Measurements from ENCODE around the gene CHRM5. TPM values are rescaled to one million over a fixed set of nuclear protein-coding genes. Genes with fewer than 3 reads are reported as not detected.

Gene CHRM5
- total and polyA plus RNA-seq, 9 of the 15 experiments (the other 6 are each of a cell fraction or from before 2014, with no cell fraction given), result not detected

DNA sequence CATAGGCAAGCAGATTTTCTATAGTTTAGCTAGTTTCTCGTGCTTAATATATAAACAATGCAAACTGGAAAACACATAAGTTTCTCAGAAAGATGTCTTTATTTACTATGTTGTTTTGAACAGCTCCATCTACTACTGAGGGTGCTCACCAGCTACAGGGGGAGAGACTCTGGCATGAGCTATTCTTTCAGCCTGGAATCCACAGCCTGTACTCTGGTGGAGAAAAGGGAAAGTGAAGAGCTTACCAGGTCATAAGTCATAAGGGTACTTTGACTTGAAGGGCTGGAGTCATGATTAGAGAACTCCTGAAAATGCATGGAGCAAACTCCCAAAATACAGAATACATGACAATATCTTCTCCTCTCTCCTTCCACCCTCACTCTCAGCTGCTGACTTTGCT lies 75.1 kb downstream of the CHRM5 start (continued):
- TF ChIP-seq, protein P1, sequence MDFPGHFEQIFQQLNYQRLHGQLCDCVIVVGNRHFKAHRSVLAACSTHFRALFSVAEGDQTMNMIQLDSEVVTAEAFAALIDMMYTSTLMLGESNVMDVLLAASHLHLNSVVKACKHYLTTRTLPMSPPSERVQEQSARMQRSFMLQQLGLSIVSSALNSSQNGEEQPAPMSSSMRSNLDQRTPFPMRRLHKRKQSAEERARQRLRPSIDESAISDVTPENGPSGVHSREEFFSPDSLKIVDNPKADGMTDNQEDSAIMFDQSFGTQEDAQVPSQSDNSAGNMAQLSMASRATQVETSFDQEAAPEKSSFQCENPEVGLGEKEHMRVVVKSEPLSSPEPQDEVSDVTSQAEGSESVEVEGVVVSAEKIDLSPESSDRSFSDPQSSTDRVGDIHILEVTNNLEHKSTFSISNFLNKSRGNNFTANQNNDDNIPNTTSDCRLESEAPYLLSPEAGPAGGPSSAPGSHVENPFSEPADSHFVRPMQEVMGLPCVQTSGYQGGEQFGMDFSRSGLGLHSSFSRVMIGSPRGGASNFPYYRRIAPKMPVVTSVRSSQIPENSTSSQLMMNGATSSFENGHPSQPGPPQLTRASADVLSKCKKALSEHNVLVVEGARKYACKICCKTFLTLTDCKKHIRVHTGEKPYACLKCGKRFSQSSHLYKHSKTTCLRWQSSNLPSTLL (IDR thresholded peaks at IDR 0.05), result no peak
- TF ChIP-seq JUNB (CRISPR knock-in tag; conservative IDR thresholded peaks at IDR 0.05) (no peak), HSF4 (CRISPR knock-in tag; IDR thresholded peaks at IDR 0.05; ENCODE audit: borderline replicate concordance) (no peak)
- TF ChIP-seq, protein P2, sequence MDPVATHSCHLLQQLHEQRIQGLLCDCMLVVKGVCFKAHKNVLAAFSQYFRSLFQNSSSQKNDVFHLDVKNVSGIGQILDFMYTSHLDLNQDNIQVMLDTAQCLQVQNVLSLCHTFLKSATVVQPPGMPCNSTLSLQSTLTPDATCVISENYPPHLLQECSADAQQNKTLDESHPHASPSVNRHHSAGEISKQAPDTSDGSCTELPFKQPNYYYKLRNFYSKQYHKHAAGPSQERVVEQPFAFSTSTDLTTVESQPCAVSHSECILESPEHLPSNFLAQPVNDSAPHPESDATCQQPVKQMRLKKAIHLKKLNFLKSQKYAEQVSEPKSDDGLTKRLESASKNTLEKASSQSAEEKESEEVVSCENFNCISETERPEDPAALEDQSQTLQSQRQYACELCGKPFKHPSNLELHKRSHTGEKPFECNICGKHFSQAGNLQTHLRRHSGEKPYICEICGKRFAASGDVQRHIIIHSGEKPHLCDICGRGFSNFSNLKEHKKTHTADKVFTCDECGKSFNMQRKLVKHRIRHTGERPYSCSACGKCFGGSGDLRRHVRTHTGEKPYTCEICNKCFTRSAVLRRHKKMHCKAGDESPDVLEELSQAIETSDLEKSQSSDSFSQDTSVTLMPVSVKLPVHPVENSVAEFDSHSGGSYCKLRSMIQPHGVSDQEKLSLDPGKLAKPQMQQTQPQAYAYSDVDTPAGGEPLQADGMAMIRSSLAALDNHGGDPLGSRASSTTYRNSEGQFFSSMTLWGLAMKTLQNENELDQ (CRISPR knock-in tag; IDR thresholded peaks at IDR 0.05; ENCODE audit: borderline replicate concordance), result no peak
- TF ChIP-seq, protein P3, sequence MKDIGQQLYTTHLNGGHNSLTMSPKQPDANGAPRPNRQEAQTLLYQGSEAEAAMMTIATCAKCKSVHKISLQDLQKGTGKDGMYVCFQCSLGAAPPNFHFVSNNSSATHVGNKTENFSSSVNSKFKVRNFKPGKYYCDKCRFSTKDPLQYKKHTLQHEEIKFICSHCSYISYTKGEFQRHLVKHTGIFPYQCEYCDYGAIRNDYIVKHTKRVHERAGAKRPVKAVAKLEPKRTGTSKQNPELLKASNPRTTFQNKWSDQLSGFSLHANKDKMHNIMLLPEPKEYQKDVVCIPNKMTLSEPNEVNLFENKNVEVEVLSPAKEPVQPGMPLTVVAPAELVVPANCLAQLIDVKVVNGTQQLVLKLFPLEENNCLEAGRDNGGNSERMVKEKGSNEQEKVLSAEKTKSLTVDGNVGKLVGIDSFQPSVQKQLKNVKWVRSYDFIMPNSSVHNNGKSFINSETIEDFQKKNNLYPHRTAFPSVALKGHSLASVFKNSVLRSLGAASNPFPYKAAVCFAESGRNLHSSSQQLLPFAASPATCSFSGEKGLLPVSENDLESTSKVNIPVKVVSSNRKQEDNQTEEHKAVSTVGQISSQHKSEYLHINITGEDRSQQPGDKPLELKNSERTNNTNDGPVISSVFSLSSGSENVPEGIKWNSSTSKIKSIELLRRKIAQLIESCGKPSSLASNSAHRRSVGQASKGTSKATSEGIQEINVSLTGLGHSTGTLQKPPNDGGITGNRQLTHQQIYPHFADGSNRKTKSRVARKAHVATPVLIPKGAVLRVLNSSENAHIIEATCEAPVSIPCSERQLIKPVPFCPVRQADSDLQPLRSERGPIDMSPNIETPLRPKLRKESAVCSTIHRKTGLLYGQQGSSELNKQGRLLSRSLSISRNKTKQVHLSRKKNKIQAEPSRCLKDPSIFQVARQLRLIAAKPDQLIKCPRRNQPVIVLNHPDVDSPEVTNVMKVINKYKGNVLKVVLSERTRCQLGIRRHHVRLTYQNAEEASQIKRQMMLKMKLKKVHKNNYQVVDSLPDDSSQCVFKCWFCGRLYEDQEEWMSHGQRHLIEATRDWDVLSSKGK (CRISPR knock-in tag; IDR thresholded peaks at IDR 0.05), result no peak

All from K562 (cell line).